Esophagus mucosa (tissue), 1 donor: ENCODE measurements around the gene SCAPER. TPM values are rescaled to one million over a fixed set of nuclear protein-coding genes. Genes with fewer than 3 reads are reported as not detected.
"Not testable (repeated sequence)": the region's sequence is repeated elsewhere in the genome, so short reads cannot be mapped to it uniquely, and the experiment has no call there.

ENCODE experiments used
- ATAC-seq: fragments of 200-7000 bp; cut with Tn5 transposase; one replicate; pipeline ENCODE4 v1.9.1; 2020
- total RNA-seq: library from RNA; stranded (reverse); gene quantifications from one replicate; pipeline ENCODE4 v1.2.4, GENCODE V29; 2023
- donor health status: DM: yes; HTN: yes; CAD: no.

SCAPER gene
- total RNA-seq, 1 donor from 2014 or later: 19.5 TPM

GRCh38 chr15:76575274-76575673 lies 329.9 kb downstream of the SCAPER start:
- ATAC-seq: no peak

GRCh38 chr15:76572983-76573314 lies 332.2 kb downstream of the SCAPER start:
- ATAC-seq: no peak

- no peak for ATAC-seq
These were observed 338.9 kb downstream of the SCAPER start for GRCh38 chr15:76566276-76566675.

- no peak for ATAC-seq
These were observed 339.8 kb downstream of the SCAPER start for GRCh38 chr15:76565366-76565765.

- no peak for ATAC-seq
These were observed 349.9 kb downstream of the SCAPER start for GRCh38 chr15:76555247-76555646.

GRCh38 chr15:76553564-76553963 lies 351.6 kb downstream of the SCAPER start:
- no peak for ATAC-seq

- no peak for ATAC-seq
These were observed 352.0 kb downstream of the SCAPER start for GRCh38 chr15:76553102-76553501.

GRCh38 chr15:76546805-76547204 lies 358.3 kb downstream of the SCAPER start:
- ATAC-seq: no peak

- ATAC-seq: no peak
These were observed 371.1 kb downstream of the SCAPER start for GRCh38 chr15:76533995-76534394.

- ATAC-seq: peak; percentile 74
These were observed 371.9 kb downstream of the SCAPER start for GRCh38 chr15:76533060-76533820.

- ATAC-seq: no peak
These were observed 375.2 kb downstream of the SCAPER start for GRCh38 chr15:76529911-76530310.

- no peak for ATAC-seq
These were observed 379.0 kb downstream of the SCAPER start for GRCh38 chr15:76526111-76526510.

- ATAC-seq: no peak
These were observed 387.2 kb downstream of the SCAPER start for GRCh38 chr15:76517910-76518309.

GRCh38 chr15:76514282-76514681 lies 390.9 kb downstream of the SCAPER start:
- ATAC-seq: no peak

- ATAC-seq: no peak
These were observed 392.2 kb downstream of the SCAPER start for GRCh38 chr15:76512971-76513370.

GRCh38 chr15:76510663-76511062 lies 394.5 kb downstream of the SCAPER start:
- ATAC-seq: not testable (repeated sequence)

- ATAC-seq: no peak
These were observed 401.3 kb downstream of the SCAPER start for GRCh38 chr15:76503804-76504203.

- no peak for ATAC-seq
These were observed 402.0 kb downstream of the SCAPER start for GRCh38 chr15:76503121-76503520.

GRCh38 chr15:76502678-76503077 lies 402.5 kb downstream of the SCAPER start:
- ATAC-seq: no peak

- ATAC-seq: not testable (repeated sequence)
These were observed 403.0 kb downstream of the SCAPER start for GRCh38 chr15:76502185-76502584.

GRCh38 chr15:76501726-76502125 lies 403.4 kb downstream of the SCAPER start:
- no peak for ATAC-seq

- no peak for ATAC-seq
These were observed 404.1 kb downstream of the SCAPER start for GRCh38 chr15:76501011-76501410.

GRCh38 chr15:76495487-76495886 lies 409.7 kb downstream of the SCAPER start:
- no peak for ATAC-seq

GRCh38 chr15:76492538-76492937 lies 412.6 kb downstream of the SCAPER start:
- no peak for ATAC-seq

GRCh38 chr15:76483752-76484151 lies 421.4 kb downstream of the SCAPER start:
- no peak for ATAC-seq
